HL-60 (cell line): ENCODE measurements around the gene SYNJ2.

Experiments used
- DNase-seq, 2 experiments: peaks; one replicate each; pipeline ENCODE4 v3.0.0-alpha.2; 2010 to 2020; ENCODE audit warnings: low read depth in 1 of 2, low spot score in 1 of 2
- H3K27ac ChIP-seq: fragments of 250-450 bp; sonication (Bioruptor Pico); replicated peaks from 2 replicates; pipeline ENCODE4 v1.5.1; 2020; ENCODE audit warnings: mild to moderate bottlenecking, moderate library complexity
- H3K27me3 ChIP-seq: fragments of 250-450 bp; sonication (Bioruptor Pico); 2 replicates; pipeline ENCODE4 v1.5.1; 2021; ENCODE audit warnings: mild to moderate bottlenecking, moderate library complexity; ENCODE audit not compliant: insufficient read depth, poor library complexity, severe bottlenecking
- H3K4me3 ChIP-seq: replicated peaks from 2 replicates; pipeline ENCODE4 v1.5.1; 2011; ENCODE audit warnings: mild to moderate bottlenecking, control low read depth, low read length; ENCODE audit not compliant: insufficient read depth
- CTCF ChIP-seq: IDR thresholded peaks from one replicate; pipeline ENCODE4 v1.5.1; 2011; ENCODE audit warnings: low read length, control low read depth, inconsistent platforms; ENCODE audit not compliant: insufficient read depth
- GABPA ChIP-seq: IDR thresholded peaks from 2 replicates; pipeline ENCODE4 v1.6.1; 2012; ENCODE audit warnings: low read depth
- POLR2AphosphoS5 ChIP-seq: IDR thresholded peaks from 2 replicates; pipeline ENCODE4 v1.6.1; 2012; ENCODE audit warnings: low read depth
- SPI1 ChIP-seq: IDR thresholded peaks from 2 replicates; pipeline ENCODE4 v1.6.1; 2012; ENCODE audit warnings: low read depth, mild to moderate bottlenecking, borderline replicate concordance
- TF ChIP-seq, protein P1 (sequence below): IDR thresholded peaks from 2 replicates; pipeline ENCODE4 v1.6.1; 2012; ENCODE audit warnings: low read depth; ENCODE audit not compliant: insufficient replicate concordance

Gene SYNJ2

DNA sequence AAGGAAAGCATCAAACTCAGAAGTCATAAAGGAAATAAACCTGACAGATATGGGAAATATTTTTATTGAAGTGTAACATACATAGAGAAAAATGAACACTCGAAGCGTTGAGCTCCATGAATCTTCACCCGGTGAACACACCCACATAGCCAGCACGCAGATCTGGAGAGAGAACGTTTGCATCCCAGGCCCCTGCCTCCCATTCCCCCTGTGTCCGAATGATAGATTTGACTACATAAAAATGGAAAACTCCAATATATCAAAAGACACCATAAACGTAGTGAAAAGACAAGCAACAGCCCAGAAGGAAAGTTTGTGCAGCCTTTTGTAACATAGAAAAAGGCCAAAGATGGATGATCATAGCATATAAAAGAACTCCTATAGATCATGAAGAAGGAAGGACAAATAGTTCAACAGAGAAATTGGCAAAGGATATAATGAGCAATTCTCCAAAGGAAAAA lies 17.1 kb downstream of the SYNJ2 start:
- Histone ChIP-seq H3K27ac (no peak overlapping the region), H3K27me3 (no peaks in the 10 kb centered on the region), H3K4me3 (no peak overlapping the region)
- TF ChIP-seq, protein P1, sequence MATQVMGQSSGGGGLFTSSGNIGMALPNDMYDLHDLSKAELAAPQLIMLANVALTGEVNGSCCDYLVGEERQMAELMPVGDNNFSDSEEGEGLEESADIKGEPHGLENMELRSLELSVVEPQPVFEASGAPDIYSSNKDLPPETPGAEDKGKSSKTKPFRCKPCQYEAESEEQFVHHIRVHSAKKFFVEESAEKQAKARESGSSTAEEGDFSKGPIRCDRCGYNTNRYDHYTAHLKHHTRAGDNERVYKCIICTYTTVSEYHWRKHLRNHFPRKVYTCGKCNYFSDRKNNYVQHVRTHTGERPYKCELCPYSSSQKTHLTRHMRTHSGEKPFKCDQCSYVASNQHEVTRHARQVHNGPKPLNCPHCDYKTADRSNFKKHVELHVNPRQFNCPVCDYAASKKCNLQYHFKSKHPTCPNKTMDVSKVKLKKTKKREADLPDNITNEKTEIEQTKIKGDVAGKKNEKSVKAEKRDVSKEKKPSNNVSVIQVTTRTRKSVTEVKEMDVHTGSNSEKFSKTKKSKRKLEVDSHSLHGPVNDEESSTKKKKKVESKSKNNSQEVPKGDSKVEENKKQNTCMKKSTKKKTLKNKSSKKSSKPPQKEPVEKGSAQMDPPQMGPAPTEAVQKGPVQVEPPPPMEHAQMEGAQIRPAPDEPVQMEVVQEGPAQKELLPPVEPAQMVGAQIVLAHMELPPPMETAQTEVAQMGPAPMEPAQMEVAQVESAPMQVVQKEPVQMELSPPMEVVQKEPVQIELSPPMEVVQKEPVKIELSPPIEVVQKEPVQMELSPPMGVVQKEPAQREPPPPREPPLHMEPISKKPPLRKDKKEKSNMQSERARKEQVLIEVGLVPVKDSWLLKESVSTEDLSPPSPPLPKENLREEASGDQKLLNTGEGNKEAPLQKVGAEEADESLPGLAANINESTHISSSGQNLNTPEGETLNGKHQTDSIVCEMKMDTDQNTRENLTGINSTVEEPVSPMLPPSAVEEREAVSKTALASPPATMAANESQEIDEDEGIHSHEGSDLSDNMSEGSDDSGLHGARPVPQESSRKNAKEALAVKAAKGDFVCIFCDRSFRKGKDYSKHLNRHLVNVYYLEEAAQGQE, result no peak
- no peak for TF ChIP-seq SPI1
- no peak for TF ChIP-seq CTCF
- no peak for DNase-seq

DNA sequence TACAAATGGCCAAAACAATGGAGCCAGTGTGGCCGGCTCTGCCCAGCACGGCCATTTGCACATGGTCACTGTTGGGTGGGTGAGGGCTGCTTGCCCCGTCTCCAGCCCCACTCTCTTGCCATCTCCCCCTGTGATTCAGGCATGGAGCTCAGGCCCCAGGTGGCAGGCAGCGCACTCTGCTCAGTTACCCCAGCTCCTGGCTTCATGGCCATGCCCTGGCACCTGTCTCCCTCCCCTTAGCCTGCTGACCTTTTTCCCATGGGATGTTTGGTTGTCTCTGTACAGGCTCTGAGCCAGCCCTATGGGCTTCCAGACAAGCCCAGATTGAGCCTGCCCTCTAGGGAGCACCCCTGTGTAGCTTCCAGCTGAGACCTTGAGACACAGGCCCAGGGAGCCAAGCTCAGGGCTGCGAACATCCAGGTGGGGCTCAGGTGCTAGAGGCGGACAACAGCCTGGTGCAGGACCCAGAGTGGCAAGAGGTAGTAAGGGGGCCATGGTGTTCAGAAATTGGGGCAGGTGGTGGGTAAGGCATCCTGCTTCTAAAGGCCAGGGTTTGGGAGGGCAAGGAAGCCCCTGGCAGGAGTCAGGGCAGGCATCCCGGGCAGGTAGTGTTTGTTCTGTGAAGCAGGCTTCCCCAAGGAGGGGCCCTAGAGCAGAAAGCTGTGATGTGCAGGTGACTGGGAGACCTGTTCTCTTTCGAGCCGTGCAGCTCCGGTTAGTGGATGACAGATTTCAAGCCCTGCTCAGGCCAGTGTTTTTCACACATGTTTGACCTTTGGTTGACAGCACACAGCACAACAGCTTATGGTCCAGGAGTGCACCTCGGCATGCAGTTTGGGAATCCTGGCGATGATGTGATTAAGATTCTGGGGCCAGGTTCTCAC lies 17.7 kb downstream of the SYNJ2 start:
- no peak overlapping the region for H3K4me3 ChIP-seq
- H3K27ac ChIP-seq, result no peak overlapping the region
- no peaks in the 10 kb centered on the region for H3K27me3 ChIP-seq
- TF ChIP-seq CTCF (no peak), GABPA (no peak), POLR2AphosphoS5 (no peak), SPI1 (no peak)
- TF ChIP-seq, protein P1, result no peak
- no peak for DNase-seq

DNA sequence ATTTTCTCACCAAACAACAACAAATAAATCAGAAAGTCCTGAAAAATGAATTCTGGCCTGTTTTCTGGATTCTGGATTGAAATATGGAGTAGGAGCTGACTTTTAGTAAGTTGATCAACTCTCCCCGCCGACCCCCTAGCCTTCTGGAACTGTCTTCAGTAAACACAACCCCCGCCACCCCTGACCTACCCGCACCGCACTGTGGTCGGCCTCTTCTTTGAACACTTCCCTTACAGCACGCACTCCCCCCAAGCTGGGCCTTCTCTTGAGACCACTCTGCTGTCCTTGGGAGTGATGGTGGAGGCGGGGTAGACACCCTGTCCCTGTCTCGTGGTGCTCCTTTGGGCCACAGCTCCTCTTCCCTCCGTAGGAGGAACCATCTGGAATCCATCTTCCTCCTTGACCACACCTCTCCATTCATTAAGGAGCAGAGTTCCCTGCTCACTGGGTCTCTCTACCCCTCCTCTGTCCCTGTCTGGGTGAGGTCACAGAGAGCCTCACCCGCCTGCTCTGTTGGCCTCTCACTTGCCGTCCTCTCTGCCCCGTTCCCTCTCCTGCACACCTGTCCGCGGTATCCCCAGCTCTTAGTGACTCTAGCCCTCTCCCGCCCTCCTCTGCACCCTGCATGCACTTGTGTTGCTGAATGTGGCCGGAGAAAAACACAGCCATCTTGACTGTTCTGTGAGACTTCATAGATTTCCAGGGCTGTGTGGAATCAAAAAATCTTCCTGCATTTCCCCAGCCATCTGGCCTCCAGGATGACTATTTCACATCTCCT lies 19.1 kb downstream of the SYNJ2 start:
- no peak for DNase-seq
- H3K27ac ChIP-seq, result no peak overlapping the region
- H3K4me3 ChIP-seq, result no peak overlapping the region
- no peaks in the 10 kb centered on the region for H3K27me3 ChIP-seq
- TF ChIP-seq CTCF (no peak), GABPA (no peak), SPI1 (no peak), POLR2AphosphoS5 (no peak)
- TF ChIP-seq, protein P1, result no peak
